Eye (tissue), 1 donor: ENCODE results near the gene PCYT2.

Experiments
- DNase-seq: peaks from one replicate; pipeline ENCODE4 v3.0.0-alpha.2; 2015

Gene PCYT2

DNA sequence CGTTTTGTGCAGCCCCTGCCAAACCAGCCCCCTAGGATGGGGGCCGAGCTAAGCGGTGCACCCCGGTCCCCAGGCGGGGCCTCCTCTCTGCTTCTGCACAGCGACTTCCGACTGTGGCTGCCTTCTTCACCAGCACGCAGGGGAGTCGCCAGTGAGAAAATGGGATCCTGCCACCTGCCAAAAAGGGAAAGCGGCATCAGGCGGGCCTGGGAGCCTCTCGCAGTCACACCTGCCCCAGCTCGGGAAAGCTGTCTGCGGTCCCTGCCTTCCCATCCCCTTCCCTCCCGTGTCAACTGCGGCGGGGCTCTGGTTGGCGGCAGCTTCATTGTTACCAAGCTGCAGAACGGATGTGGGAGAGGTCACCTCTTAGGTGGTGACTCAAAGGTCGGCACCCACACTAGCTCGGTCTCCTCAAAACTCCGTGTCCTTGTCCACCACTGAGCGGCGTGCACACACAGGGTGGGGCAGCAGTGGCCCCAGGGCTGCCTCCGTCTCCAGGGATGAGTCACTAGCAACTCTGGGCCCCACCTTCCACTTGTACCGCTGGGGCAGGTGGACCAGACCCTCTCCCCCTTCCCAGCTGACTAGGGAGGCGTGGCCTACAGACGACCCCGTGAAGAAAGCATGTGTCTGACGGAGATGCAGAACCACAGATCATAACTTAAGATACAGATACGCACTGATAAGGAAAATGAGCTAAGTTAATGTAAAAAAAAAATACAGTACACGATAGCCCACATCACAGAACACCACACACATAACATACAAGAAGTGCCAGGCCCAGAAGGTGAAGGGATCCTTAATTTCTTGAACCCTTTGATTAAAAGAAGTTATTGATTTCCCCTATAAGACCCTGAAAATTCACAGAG lies 1.5 kb upstream of the PCYT2 start:
- DNase-seq: no peak

DNA sequence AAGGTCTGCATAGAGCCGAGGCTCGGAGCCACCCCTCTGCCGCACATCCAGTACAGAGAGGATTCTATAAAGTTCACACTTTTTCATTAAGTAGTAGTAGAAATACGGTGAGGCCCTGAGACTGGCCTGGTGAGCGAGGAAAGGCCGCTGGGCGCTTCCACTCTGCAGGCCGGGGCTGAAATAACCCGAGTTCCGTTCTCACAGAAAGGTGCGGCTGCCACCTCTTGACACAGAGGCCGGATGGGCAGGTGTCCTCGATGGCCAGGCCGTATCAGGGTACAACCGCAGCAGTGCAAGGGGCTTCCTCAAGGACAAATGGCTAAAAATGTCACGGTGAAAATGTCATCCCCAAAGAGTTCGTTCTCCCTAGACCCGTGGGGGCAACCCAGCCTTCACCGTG lies 770 bp upstream of the PCYT2 start:
- no peak for DNase-seq

DNA sequence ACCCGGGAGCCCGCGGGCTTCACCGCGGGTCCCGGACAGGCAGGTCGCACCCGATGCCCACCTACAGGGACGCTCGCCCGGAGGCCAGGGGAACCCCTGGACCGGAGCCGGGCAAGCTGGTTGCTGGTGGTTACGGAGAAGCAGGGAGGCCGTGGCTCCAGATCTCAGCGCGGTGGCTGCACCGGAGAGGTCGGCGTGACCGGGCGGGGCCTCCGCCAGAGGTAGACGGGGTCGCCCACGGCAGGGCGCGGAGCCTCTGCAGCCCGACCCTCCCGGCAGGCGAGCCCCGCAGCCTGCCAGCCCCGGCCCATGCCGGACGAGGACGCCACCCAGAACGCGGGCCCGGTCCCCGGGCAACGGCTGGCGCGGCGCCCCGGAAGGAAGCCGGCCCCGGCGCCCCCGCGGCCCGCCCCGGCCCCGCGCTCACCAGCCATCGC lies 341 bp downstream of the PCYT2 start:
- DNase-seq: no peak

DNA sequence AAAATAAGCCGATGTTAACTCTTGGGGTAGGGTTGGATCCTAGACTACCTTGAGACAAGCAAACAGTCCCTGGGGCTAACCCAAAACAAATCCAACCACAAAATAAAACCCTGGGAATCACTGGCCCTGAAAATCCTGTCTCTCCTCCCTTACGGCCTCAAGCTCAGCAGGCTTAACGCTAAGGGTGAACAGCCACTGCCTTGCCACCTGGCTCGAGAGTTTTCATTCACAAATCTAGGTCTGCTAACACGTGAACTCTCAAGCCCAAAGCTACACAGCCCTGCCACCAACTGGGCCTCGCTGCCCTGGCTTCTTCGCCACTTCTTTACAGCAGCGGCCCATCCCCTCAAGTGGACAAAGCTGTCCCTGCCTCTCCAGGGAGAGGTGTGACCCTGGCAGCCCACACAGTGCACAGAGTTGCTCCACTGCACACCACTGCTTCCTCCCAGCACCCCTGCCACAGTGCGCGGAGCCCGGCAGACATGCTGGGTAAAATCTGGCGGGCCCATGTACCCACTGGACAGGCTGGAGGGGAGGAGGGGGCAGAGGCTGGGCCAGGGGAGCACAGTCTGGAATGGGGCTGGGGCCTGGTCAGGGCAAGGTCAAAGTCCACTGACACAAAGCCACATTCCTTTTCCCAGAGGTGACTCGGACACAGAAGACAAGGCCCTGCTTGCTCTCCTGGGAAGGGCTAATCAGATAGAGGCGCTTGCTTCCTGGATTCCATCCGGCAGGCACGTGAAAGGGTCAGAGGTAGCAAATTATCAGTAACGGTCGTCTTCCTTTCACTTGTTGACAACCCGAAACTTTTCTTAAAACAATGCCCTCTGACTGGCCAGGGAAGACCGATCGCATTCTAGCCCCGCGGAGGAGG lies 996 bp downstream of the PCYT2 start:
- DNase-seq: peak; percentile 36

DNA sequence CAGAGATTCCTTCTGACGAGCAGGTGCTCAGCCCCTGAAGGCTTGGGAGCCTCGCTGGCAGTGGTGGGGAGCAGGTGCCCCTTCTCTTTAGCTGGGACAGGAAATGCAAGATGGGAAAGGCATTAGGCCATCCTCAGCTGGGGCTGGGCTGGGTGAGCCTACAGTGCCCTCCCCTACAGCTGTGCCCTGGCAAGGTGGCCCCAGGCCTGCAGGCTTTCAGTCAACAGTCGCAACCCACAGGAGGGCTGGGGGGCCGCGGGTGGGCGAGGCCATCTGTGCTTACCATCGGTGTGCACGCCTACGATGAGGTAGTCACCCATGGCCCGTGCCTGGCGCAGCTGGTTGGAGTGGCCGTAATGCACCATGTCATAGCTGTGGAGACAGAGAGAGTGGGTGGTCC lies 2.0 kb downstream of the PCYT2 start:
- no peak for DNase-seq

DNA sequence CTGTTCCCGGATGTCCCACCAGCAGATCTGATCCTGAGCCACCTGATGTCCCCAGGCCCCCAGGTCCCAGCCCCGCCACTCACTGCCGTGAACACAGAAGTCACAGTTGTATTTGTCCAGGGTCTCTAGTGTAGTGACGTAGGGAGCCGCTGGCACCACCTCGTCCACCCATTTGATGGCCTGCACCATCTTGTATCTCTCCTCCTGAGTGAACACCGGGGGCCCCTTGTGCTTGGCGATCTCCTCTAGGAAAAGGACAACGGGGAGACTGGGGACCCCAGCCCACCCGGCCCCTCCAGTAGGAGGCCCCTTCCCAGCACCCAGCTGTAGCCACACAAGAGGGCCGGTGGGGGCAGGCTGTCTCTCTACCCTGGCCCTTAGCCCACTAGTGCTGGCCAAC lies 2.4 kb downstream of the PCYT2 start:
- no peak for DNase-seq

DNA sequence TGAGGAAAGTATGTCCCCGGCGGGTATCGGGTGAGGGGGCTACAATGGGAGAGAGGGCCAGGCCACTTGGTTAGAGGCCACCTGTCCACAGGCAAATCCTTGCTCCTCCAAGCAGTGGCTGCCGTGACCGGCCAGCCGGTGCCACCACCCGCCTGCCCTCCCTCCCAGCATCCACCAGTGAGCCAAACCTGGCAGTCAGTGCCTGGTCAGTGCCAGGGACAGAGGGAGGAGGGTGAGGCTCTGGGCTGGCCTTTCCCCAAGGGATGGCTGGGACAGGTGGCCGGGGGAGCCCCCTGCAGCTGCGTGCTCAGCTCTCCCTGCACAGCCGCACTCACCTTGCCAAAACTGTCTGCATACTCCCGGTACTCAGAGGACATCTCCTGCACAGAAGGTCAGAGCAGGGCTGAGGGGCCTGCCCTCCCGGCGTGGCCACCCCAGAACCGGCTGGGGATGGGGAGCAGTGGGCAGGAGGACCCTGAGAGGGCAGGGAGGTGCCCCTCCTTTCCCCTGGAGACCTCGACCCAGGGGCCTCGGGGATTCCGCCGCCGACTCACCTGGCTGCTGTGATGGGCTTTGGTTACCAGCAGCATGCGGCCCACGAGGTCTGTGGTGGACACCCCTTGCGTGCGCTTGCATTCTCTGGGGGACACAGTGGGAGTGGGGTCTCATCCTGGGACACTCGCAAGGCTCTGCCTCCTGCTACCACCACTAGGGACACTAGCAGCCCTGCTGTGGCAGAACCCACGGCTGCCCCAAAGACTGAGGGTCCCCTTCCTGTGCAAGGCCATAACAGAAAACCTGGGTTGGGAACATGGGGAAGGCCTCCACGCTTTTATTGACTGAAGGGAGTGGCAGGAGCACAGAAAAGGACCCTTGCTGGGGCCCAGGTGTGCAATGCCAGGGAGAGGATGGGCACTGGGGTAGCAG lies 3.7 kb downstream of the PCYT2 start:
- no peak for DNase-seq

DNA sequence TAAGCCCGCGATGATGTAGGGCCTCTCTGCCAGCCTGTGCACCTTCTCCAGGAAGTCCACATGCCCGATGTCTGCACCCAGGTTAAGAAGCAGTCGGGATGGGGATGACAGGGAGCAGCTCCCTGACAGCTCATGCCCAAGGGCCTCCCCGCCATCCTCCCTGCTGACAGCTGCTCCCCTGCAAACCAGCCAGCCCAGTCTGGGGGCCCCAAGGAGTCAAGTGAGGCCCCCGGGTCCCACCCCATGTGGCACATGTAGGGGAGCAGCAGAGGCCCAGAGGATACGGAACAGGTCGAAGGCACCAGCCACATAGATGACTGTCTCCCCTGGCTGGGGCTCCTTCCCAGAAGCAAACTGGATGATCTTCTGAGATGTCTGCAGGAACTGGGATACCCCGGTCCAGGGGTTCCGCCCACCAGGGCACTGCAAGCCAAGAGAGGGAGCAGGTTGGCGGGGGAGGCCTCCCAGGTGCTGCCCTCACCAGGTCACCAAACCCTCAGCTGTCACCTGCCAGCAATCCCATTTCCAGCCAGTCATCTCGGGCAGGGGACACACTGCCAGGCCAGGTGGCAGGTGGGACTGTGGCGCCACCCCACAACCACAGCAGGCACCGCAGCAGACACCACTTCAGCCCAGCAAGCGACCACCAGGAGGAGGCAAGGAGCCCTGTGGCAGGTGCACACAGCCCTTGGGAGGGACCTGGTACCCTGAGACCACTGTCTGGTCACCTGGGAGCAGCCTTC lies 4.6 kb downstream of the PCYT2 start:
- DNase-seq: no peak

DNA sequence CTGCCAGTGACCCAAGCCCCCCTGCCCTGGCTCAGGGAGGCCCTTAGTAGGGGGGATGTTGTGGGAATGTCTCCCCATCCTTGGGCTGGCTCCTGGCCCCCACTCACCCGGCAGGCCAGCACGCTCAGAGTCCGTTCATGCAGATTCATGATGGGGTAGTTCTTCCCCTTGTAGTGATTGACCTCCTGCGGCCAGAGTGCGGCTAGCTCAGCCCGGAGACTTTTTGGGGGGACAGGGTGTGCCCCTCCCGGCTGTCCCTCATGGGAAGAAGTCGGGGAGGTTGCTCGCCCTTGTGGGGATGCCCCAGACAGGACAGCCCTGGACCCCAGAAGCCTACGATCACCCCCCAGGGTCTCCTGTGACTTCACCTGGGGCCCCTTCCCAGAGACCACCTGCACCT lies 5.2 kb downstream of the PCYT2 start:
- DNase-seq: no peak

DNA sequence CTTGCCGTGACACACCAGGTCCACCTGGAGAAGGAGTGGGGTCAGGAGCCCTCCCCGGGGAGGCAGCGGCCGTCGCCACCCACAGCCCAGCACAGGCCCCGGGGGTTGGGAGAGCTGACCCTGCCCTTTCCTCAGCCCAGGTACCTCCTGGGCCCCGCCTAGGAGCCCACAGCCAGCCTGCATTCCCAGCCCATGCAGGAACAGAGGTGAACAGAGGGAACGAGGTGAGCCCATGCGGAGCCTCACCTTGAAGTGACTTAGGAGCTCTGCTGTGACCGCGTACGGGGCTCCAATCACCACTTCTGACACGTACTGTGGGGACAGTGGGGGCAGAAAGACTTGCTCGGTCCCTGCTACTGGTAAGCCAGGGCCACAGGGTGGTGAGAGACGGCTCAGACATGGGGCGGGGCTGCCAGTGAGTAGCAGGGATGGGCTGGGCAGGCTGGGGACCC lies 5.7 kb downstream of the PCYT2 start:
- DNase-seq: no peak

DNA sequence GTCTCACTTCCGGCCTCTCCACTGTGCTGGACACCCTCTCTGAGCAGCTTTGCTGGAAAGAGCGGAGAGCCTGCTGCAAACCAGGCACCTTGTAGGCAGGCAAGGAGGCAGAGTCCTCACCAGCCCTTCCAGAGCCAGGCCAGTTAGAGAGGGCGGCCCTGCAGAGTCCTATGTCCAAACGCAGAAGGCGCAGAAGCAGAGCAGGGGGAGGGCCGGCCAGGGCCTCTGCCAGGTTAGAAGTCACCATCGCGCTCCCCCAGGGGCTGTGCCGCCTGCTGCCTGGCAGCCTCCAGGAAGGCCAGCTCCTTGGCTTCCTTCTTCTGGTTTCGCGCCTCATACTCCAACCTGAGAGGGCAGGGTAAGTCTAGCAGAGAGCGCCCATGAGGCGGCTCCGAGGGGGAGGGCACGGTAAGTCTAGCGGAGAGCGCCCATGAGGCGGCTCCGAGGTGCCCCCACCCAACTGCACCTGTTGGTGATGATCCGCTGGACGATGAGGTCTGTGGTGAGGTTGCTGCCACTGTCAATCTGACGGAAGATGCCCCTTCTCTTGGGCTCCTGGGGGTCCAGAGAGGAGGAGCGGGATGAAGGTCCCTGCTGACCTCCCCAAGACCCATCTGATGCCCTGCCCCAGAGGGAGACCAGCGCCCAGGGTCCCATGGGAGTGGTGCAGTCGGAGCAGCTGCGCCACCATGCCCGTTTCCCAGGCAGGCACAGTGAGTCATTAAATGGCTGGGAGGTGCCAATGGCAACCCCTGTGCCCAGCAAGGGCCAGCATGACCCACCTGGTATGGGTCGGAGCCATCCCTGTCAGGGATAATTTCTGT lies 6.4 kb downstream of the PCYT2 start:
- no peak for DNase-seq

DNA sequence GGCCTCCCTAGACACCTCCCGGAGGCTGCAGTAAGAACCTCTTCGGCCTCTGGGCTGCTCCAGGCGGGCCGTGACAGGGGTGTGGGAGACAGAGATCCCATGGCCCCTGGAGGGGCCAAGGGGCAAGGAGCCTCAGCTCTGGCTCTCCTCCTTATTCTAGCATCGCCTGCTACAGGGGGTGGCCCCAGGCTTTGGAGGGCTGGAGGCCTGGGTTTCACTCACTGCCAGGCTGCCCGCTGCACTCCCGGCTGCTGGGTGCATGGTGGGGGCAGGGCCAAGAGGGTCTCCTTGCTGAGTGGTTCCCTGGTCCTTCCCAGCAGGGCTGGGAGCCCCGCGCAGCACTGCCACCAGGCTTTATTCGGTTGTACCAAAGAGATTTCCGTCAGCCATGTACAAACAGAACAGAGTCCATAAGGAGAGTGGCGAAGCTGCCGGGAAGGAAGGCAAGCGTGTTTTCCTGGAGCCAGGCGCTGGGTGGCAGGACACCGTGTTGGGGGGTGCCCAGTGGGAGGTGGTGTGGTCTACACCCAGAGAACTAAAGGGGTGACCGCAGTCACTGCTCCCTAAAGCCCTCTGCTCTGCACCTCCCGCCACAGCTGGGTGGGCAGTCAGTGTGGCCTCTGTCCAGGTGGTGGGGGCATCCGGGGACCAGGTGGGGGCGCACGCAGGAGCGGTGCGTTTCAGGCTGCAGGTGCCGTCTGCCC lies 7.2 kb downstream of the PCYT2 start:
- no peak for DNase-seq

DNA sequence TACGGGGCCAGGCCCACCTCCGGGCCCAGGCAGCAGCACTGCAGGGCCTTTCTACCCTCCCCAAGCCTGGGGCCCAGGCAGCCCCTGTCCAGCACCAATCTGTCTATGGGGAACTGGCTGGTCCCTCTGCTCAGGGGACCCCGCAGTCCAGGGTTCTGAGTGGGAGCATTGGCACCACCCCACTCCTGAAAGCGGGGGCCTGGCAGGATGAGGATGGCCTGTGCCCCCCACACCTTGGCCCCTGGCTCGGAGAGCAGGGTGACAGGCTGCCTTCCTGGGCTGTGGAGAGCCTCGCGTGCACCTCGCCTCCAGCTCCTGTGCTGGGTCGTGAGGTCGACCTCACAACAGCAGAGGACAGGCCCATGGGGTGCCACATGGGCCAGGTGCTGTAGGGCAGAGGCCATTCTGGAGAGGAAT lies 7.8 kb downstream of the PCYT2 start:
- DNase-seq: no peak

DNA sequence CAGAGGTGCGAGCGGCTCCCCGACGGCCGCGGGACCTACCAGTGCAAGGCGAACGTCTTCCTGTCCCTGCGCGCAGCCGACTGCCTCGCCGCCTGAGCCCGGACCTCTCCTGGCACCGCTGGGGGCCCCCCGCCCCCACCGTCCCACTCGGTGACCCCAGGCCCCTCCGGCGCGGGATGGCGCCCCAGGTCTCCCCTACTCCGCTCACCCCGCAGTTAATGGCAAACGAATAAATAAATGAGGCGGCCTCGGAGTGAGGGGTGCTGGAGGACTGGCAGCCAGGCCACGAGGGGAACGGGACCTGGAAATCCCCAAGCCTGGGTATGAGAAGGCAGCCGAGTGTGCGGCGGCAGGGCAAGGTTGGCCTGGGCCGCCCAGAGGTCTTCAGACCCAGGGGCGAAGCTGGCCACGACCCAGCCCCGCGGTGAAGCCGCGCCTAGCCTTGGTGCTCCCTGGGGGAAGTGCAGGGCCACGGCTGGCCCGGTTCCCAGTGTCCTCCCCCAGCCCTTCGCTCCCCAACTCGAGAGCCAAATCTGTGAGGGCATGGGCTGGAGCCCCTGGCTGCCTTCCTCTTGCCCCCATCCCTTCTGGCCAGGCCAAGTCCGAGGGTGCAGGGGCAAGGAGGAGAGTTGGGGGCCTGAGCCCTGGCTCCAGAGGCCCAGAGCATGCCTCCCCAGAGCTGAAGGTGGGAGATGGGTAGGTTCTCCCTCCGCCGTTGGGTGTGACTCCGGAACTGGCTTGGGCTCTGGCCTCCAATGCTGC lies 8.4 kb downstream of the PCYT2 start:
- DNase-seq: no peak

DNA sequence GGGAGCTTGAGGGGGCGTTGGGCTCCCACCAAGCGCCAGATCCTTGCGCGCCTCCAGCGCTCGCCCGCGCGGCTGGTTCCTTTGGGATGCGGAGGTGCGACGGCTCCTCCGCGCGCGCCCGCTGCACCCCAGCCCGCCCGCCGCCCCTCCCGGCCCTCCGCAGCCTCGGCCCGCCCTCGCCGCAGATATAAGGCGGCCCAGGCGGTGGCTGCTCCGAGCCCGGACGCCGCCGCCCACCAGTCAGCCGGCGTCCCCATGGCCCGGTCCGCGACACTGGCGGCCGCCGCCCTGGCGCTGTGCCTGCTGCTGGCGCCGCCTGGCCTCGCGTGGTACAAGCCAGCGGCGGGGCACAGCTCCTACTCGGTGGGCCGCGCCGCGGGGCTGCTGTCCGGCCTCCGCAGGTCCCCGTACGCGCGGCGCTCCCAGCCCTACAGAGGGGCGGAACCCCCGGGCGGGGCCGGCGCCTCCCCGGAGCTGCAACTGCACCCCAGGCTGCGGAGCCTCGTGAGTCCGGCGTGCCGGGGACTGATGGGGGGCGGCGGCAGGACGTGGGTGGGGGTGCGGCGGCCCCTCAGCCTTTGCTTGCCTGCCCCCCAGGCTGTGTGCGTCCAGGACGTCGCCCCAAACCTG lies 9.1 kb downstream of the PCYT2 start, which contains the start of gene NPB:
TSS of gene NPB (plus strand) at position 216 of the 630 bp plus-strand sequence. CDS start at position 256, 40 bp downstream.
- DNase-seq: peak; percentile 43

DNA sequence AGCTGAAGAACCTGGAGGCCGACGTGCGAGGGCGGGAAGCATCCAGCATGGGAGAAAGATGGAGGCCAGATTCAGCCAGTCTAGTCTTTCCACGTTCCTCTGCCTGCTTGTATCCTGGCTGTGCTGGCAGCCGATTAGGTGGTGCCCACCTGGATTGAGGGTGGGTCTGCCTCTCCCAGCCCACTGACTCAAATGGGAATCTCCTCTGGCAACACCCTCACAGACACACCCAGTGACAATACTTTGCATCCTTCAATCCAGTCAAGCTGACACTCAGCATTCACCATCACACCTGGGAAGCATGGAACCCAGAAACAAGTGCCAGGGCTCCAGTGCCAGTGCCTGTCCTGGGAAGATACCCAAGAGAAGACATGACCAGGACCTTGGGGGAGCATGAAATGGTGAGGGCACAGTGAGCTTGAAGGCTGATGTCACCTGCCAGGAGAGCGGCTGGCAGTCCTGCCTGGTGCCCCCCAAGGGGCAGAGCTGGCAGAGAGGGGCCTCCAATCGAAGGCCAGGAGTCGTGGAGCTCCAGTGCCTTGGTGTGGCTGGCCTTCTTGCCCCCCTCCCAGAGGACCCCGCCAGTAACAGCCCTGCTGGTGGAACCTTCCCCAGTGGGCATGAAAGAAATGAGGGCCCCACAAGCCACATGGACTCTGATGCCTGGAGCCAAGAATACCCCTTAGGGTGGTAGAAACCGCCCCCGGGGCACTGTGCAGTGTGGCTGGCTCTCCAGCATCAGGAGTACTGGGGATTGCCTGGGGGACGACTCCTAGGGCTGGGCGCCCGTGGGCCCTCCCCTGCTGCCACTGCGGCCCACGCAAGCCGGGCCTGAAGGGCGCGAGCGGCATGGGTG lies 9.8 kb downstream of the PCYT2 start:
- DNase-seq: peak; percentile 7

DNA sequence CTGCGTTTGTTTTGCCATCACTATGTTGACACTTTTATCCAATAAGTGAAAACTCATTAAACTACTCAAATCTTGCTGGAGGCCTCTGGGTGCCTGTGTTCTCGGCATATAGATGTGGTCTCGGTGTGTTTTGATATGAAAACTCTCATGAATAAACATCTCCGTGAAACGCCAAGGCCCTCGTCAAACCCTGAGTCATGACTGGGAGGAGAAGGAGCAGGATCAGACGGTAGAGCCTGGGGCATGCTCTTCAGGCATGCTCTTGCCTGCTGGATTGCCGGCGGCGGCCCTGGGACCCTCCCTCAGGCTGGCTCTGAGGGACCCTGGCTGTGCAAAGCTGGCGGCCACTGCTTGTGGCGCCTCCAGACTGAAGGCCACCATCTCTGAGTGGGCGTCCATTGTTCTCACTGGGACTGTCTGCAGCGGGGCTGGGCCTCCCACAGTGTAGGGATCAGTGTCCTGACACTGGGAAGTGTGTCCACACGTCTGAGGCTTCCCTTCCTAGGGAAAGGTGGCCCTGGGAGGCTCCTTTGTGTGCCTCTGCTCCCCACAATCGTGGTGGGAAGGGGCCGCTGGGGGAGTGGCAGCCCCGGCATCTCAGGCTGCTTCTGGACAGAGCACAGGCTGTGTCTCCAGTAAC lies 10.9 kb downstream of the PCYT2 start:
- no peak for DNase-seq
